SU-DHL-6 (cell line): ENCODE measurements around the gene AP3D1.

Experiments
- H2AFZ ChIP-seq: fragments of 200-600 bp; sonication (generic); 2 replicates; pipeline ENCODE4 v1.6.1; 2014; ENCODE audit warnings: low read depth, mild to moderate bottlenecking, moderate library complexity, mixed read lengths, antibody characterized with exemption, low read length; ENCODE audit not compliant: severe bottlenecking
- H3F3A ChIP-seq: fragments of 200-600 bp; shearing (Covaris generic); 2 replicates; pipeline ENCODE4 v1.6.0; 2016; ENCODE audit warnings: antibody characterized with exemption, mild to moderate bottlenecking; ENCODE audit not compliant: insufficient read depth
- H3K27ac ChIP-seq: fragments of 200-600 bp; sonication (generic); 2 replicates; pipeline ENCODE4 v1.5.1; 2016; ENCODE audit warnings: low read depth, mild to moderate bottlenecking, low read length, moderate library complexity, mixed read lengths
- H3K27me3 ChIP-seq: fragments of 200-600 bp; sonication (generic), shearing (Covaris generic); 2 replicates; pipeline ENCODE4 v1.6.0; 2014; ENCODE audit warnings: mild to moderate bottlenecking, low read length
- H3K36me3 ChIP-seq: fragments of 200-600 bp; sonication (generic); 2 replicates; pipeline ENCODE4 v1.6.1; 2014; ENCODE audit warnings: mild to moderate bottlenecking, low read length, mixed read lengths
- H3K4me2 ChIP-seq: fragments of 300-600, 200-600 bp; shearing (Covaris generic), sonication (generic); 2 replicates; pipeline ENCODE4 v1.6.0; 2014; ENCODE audit warnings: low read length, low read depth, mild to moderate bottlenecking; ENCODE audit not compliant: poor library complexity, severe bottlenecking
- H3K4me3 ChIP-seq: fragments of 200-600 bp; sonication (generic); 2 replicates; pipeline ENCODE4 v1.5.1; 2014; ENCODE audit warnings: antibody characterized with exemption, low read length, mild to moderate bottlenecking, mixed read lengths; ENCODE audit not compliant: insufficient read depth, poor library complexity, severe bottlenecking
- H3K79me2 ChIP-seq: fragments of 200-600 bp; sonication (generic); 2 replicates; pipeline ENCODE4 v1.6.1; 2014; ENCODE audit warnings: mild to moderate bottlenecking, low read length, moderate library complexity; ENCODE audit not compliant: insufficient read depth
- H3K9ac ChIP-seq: fragments of 200-600 bp; sonication (generic); 2 replicates; pipeline ENCODE4 v1.7.0; 2014; ENCODE audit warnings: mild to moderate bottlenecking, low read length
- H3K9me2 ChIP-seq: fragments of 200-600 bp; sonication (generic); replicated peaks from 2 replicates; pipeline ENCODE4 v1.6.1; 2014; ENCODE audit warnings: low read length; ENCODE audit not compliant: insufficient read depth
- H3K9me3 ChIP-seq: fragments of 200-600 bp; sonication (generic); 2 replicates; pipeline ENCODE4 v1.6.1; 2014; ENCODE audit warnings: low read length, mixed read lengths; ENCODE audit not compliant: insufficient read depth
- H4K20me1 ChIP-seq: fragments of 200-600 bp; sonication (generic); 2 replicates; pipeline ENCODE4 v1.6.1; 2014; ENCODE audit warnings: low read depth, mild to moderate bottlenecking, antibody characterized with exemption, low read length, moderate library complexity, mixed read lengths
- CTCF ChIP-seq: fragments of 200-600 bp; sonication (generic); IDR thresholded peaks from one replicate; pipeline ENCODE4 v1.5.1; 2017; ENCODE audit warnings: antibody characterized with exemption, mild to moderate bottlenecking, low read length, moderate library complexity; ENCODE audit not compliant: insufficient read depth, poor library complexity, severe bottlenecking
- EZH2phosphoT487 ChIP-seq: fragments of 200-600 bp; sonication (generic), shearing (Covaris generic); conservative IDR thresholded peaks from 2 replicates; pipeline ENCODE4 v1.6.1; 2018; ENCODE audit warnings: mild to moderate bottlenecking, antibody characterized with exemption, low read length, moderate library complexity, mixed read lengths

AP3D1 gene

GRCh38 chr19:2189880-2190279 is 38.5 kb upstream of the AP3D1 start:
- no peak overlapping the region for H3K4me2 ChIP-seq

GRCh38 chr19:2188708-2189385 is 37.5 kb upstream of the AP3D1 start:
- H3K4me3 ChIP-seq: no peak overlapping the region
- H3K9me3 ChIP-seq: no peaks in the 10 kb centered on the region
- peaks cover 24% of the 10 kb centered on the region for H3K79me2 ChIP-seq
- H3K9ac ChIP-seq: no peak overlapping the region
- no peak overlapping the region for H3K4me2 ChIP-seq
- H3K36me3 ChIP-seq: no peaks in the 10 kb centered on the region
- TF ChIP-seq CTCF (no peak), EZH2phosphoT487 (no peak)
- H4K20me1 ChIP-seq: peaks cover 3% of the 10 kb centered on the region; the same call in 1 of the 2 replicates
- H3K27me3 ChIP-seq: no peaks in the 10 kb centered on the region
- no peak overlapping the region for H2AFZ ChIP-seq
- H3F3A ChIP-seq: no peaks in the 10 kb centered on the region
- H3K9me2 ChIP-seq: no peaks in the 10 kb centered on the region
- no peak overlapping the region for H3K27ac ChIP-seq

More at GRCh38 chr19:2189880-2190279, 38.5 kb upstream of the AP3D1 start:
- Histone ChIP-seq H2AFZ (no peak overlapping the region), H3F3A (no peaks in the 10 kb centered on the region), H3K9ac (no peak overlapping the region), H3K27me3 (no peaks in the 10 kb centered on the region), H3K9me3 (no peaks in the 10 kb centered on the region), H4K20me1 (peaks cover 3% of the 10 kb centered on the region; the same call in 1 of the 2 replicates), H3K79me2 (peaks cover 14% of the 10 kb centered on the region; the same call in 1 of the 2 replicates), H3K9me2 (no peaks in the 10 kb centered on the region), H3K36me3 (no peaks in the 10 kb centered on the region), H3K4me3 (no peak overlapping the region), H3K27ac (no peak overlapping the region)
- TF ChIP-seq CTCF (no peak), EZH2phosphoT487 (no peak)

- no peak overlapping the region for H3K27ac ChIP-seq
- H3K36me3 ChIP-seq: no peaks in the 10 kb centered on the region
These were observed 35.8 kb upstream of the AP3D1 start for GRCh38 chr19:2187159-2187558.

More at GRCh38 chr19:2187159-2187558, 35.8 kb upstream of the AP3D1 start:
- H3K9ac ChIP-seq: no peak overlapping the region
- no peak overlapping the region for H3K4me2 ChIP-seq
- no peak overlapping the region for H2AFZ ChIP-seq
- TF ChIP-seq EZH2phosphoT487 (no peak), CTCF (no peak)
- peaks cover 3% of the 10 kb centered on the region; the same call in 1 of the 2 replicates for H4K20me1 ChIP-seq
- H3K9me3 ChIP-seq: no peaks in the 10 kb centered on the region
- H3K79me2 ChIP-seq: peaks cover 31% of the 10 kb centered on the region
- no peaks in the 10 kb centered on the region for H3F3A ChIP-seq
- H3K27me3 ChIP-seq: no peaks in the 10 kb centered on the region
- H3K4me3 ChIP-seq: no peak overlapping the region
- H3K9me2 ChIP-seq: no peaks in the 10 kb centered on the region
